Measurements from ENCODE around the gene ITPKB.
"Not testable (repeated sequence)": the region's sequence is repeated elsewhere in the genome, so short reads cannot be mapped to it uniquely, and the experiment has no call there.

Gene ITPKB

DNA sequence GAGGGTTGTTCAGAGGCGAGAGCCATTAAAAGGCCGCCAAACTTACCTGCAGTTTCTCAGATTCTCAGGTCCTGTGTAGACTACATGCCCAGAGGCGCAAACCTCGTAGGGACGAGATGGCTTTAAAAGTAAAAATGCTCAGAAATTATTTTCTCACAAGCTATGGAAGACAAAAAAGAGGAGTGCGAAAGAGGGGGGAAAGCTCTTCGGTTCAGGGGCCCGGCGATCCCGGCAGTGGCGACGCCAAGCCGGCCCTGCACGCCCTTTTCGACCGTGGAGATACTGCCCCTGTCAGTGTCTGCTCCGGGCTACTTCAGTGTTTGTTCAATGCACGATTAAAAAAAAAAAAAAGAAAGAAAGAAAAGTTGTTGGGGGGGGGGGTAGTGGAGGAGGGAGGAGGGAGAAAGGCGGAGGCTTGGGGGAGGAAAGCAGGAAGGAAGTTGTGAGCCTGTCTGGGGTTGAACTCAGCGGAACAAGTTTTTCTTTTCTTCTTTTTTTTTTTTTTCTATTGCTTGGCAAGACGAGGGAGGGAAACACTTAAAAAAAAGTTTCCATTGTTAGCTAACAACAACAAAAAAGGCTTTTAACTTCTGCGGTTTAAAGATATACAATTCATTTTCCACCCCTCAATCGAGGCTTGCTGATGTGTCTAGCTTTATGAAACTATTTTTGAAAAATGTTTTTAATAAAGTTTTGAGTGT lies at the start of gene ITPKB:
TSS of gene ITPKB (minus strand) at position 288 of the 701 bp plus-strand sequence. CDS start 1,824 bp downstream, outside the sequence.
- peak; percentile 34 for DNase-seq (ENCODE audit: low read depth)

DNA sequence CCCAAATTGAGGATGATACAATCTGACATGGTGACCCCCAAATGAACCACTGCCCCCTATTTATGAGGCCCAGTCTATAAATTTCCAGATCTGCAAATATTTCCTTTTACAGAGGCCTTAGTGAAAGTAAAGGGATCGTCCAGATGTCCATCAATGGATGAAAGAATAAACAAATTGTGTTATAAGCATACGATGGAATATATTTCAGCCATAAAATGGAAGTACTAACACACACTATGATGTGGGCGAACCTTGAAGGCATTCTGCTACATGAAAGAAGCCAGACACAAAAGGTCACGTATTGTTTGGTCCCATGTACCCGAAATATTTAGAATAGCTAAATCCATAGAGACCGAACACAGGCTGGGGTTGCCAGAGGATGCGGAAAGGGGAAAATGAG lies 48.6 kb upstream of the ITPKB start:
- no peak for DNase-seq (ENCODE audit: low read depth)

DNA sequence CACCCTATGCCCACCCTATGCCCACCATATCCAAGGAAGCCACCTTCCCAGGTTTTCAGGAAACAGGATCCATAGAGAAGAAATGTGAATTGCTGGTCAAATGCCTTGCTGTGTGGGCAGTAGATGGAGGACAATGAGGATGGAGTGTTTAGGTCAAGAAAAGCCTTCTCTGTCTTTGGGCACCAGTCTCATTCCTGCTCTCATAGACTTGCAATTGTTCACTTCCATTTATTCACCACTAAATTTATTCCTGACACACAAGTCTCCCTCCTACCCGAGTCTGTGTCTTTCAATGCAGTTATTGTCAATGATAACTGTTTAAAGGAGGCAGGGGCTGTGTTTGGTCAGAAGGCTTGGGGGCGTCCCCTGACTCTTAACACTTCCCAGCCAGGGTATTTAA lies 48.0 kb upstream of the ITPKB start:
- DNase-seq (ENCODE audit: low read depth) = no peak

DNA sequence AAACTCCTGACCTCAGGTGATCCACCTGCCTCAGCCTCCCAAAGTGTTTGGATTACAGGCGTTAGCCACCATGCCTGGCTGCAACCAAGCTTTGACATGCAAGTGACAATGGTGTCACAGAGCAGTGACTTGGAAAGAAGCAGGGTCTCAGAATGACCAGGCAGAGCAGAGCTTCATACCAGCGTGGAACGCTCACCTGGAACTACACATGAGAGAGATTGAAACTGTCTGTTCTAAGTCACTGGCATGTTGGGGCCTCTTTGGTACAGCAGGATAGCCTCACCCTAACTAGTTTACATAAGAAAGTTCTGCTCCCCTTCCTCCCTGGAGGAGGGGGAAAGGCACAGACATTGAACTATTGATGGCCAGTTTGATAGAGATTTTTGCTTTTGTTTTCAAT lies 47.5 kb upstream of the ITPKB start:
- no peak for DNase-seq (ENCODE audit: low read depth)

DNA sequence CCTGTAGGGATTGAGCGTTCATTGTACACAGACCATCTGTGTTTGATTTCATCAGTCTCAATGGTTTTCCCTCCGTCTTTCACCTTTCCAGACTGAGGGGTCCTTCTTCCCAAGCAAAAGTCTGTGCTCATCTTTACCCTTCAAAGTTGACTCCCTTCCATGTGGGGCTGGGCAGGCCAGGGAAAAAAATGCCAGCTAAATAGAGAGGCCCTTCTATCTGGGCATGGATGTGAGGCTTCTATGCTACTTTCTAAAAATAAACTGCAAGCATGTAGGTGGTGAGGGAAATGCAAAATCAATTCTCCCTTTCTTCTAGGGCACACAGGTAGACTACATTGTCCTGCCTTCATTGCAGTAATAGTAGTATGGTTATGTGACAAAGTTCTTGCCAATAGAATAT lies 46.7 kb upstream of the ITPKB start:
- DNase-seq (ENCODE audit: low read depth) = no peak

DNA sequence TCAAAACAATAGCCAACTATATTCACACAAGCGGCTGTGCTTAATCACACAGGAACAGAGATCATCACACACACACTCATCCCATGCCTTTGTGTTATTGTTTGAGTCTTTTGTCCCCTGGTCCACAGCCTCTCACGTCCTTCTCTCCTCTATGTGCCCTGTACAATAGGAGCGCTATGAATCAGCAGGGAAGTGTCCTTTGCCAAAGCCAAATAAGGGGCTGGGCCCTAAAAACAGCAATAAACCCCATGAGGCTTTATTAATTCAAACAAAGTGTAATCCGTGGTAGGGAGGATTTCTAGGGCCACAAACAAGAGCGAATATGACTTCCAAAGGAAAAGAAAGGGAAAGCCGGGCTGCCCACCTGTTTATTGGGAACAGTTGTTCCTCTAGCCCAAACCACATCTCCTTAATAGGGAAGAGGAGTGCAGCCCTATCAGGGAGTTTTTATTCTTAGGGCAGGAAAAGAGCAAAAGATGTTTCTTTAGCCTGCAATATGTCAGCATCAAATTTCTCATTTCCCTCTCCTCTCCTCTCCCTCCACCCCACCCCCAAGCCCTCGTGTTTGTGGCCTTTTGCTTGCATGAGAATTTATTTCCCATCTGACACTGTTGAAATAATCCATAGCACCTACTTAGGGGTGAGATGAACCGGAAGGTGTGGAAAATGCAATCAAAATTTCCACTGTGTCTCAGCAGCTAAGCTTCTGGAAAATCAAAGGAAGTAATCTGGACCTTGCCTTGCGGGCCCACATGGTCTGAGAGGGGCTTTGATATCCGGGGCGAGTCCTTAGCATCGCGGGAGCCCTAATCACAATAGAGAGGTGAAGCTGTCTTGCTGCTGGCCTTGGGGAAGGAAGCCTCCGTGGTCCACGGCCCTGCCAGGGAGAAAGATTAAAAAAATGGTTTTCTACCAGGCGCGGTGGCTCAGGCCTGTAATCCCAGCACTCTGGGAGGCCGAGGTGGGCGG lies 45.3 kb upstream of the ITPKB start:
- DNase-seq (ENCODE audit: low read depth) = no peak

DNA sequence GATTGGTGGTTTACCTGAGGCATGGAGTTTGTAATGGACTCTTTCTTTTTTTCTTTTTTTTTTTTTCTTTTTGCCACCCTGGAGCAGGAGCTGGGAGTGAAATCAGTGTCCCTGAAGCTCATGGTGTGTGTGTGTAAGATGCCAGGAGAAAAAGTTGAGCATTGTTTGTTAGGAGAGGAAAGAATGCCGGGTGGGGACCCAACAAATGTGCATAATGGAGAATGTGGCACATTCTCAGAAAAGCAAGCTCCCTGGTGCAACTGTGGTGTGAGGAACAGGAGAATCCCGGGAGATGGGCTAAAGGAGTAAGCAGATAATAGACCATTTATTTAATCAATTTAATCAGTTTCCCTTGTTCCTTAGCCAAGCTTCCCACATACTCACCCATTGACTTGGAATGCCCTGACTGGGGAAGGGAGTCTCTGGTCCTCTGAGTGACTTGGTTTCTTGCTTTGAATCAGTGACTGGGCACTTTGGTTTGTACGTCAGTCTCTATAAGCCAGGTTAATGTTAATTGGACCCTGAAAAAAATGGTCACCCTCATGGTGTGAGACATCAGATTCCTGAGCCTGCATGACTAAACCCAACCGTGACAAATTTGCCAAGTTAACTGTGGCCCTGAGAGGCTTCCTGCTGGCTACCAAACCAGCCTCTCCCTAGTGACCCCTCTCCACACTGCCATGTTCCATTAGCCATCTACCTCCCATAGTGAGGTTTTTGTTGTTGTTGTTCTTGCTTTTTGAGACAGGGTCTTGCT lies 43.9 kb upstream of the ITPKB start:
- DNase-seq (ENCODE audit: low read depth) = no peak

DNA sequence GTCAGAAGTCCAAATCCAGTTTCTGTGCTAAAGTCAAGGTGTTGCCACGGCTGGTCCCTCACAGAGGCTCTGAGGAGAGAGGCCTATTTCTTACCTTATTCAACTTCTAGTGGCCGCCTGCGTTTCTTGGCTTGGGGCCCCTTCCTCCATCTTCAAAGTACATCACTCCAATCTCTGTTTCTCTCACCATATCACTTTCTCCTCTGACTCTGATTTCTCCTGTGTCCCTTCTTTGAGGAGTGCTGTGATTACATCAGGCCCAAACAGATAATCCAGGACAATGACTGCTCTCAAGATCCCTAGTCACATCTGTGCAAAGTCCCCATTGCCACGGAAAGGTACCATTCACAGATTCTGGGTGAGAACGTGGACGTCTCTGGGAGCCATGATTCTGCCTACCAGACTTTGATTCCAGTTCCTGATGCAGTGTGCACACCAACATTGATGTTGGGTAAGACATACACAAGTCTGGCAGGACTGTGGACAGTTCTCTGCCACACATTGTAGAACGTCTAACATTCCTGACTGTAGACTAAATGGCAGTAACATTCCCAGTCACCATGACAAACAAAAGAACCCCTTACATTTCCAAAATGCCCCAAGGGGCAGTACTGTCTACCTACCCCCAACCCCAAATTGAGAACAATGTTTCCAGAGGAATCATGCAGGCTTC lies 43.0 kb upstream of the ITPKB start:
- no peak for DNase-seq (ENCODE audit: low read depth)

DNA sequence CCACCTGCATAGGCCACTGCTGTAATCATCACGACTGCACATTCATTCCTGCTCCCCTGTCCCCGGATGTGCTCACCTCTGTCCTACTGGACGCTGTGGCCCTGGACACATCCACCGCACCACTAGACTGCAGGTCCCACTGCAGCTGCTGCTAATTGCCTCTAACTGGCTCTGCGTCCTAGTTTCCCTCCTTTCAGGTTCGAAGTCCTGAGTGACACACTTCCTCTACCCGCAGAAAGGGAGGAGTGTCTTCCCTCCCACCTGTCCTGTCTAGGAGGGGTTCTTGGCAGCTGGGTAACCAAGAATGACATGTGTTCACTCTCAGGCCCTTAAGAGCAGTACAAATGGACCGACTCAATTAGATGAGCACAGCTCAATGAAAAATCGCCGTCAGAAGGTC lies 40.5 kb upstream of the ITPKB start:
- DNase-seq (ENCODE audit: low read depth) = no peak

DNA sequence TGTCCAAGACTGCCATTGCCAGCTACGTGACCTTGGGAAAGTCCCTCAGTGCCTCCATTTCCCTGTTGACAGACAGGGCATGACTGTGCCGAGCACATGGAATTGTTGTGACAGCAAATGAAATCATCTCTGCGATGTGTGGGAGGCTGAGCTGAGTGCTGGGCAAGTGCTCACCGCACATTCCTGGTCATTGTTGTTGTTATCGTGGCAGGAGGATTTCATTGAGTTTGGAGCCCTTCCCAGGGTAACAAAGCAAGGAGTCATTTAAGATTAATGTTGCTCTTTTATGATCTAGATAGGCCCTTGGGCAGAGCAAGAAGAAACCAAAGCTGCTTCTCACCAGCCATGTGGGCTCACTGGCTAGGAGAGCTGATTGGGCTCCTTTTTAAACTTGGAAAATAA lies 39.6 kb upstream of the ITPKB start:
- peak; percentile 91 for DNase-seq (ENCODE audit: low read depth)

DNA sequence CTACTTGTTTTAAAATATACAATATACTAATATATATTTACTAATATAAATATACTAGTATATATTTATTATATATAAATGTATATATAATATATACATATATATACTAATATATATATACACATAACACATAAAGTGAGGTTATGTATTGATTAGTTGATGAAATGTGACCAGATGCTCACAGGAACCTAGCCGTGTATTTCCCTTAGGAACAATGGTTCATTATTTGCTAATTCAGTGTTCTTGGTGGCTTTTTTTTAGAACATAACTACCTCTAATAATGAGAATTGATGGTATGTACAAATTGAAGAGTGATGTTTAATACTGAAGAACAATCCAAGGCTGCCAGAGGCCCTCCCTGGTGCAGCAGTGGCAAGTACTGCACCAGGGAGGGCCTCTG lies 37.9 kb upstream of the ITPKB start:
- no peak for DNase-seq (ENCODE audit: low read depth)

DNA sequence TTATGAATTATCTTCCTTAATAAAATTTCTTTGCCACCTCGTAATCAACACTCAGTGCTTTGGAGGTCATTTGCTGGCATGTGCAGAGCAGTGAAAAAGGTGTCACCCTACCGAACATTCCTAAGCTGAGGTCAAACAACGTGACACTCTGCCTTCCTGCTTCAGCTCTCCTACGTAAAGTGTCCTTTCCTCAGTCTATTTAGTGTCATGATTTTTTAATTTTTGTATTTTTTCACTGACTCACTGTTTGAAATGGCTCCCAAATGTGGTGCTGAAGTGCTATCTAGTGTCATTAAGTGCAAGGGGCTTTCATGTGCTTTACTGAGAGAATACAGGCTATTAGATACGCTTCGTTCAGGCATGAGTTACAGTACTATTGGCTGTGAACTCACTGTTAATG lies 37.0 kb upstream of the ITPKB start:
- DNase-seq (ENCODE audit: low read depth) = no peak

DNA sequence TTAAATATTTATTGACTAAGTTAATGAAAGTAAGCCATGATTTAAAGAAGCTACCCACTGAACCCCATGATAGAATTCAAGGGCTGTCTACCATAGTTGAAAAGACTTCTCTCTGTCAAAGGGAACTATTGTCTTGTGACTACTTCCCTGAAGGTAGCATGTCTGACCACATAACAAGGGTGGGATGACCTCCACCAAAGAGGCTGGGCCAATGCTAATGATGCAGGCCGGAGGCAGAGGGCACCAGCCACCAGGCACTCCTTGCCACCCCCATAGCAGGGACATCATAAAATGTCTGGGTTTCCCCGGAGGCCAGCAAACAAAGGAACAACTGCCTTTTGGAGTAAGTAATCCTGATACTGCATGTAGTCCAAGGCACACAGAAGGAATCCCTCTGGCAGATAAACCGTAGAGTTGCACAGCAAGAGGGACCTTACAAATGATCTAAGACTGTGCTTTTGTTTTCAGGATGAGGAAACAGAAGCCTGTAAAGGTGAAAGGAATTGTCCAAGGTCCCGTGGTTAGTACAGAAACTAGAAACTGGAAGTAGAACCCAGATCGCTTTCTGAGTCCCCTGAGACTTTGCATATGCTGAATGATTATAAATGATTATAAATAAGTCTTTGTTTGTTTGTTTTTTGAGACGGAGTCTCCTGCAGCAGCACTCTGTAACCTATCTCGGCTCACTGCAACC lies 33.5 kb upstream of the ITPKB start:
- no peak for DNase-seq (ENCODE audit: low read depth)

DNA sequence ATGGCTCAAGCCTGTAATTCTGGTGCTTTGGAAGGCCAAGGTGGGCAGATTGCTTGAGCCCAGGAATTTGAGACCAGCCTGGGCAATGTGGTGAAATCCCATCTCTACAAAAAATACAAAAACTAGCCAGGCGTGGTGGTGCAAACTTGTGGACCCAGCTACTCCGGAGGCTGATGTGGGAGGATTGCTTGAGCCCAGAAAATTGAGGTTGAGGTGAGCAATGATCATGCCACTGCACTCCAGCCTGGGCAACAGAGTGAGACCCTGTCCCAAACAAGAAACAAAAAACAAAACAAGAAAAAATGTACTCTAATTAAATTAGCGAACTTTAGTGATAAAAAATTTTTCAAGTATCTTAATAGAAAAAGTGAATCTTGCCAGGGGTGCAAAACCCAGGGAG lies 28.1 kb upstream of the ITPKB start:
- DNase-seq (ENCODE audit: low read depth) = not testable (repeated sequence)

DNA sequence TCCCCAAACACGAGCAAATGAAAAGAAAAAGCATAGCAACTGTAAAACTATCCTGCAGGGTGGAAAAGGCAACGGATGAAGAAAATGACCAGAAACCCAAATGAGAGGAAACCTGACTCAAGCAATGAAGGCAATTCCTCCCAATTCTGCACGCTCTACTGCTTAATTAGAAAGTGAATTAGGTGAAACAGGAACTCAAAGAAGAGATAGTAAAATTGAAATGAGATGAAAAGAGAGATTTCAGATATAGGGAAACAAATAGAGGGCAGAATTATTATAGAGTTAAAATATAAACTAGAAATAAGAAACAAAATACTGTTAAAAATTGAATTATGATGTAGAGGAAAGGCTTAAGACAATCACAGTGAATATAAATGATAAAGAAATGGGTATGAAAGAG lies 27.5 kb upstream of the ITPKB start:
- DNase-seq (ENCODE audit: low read depth) = no peak

DNA sequence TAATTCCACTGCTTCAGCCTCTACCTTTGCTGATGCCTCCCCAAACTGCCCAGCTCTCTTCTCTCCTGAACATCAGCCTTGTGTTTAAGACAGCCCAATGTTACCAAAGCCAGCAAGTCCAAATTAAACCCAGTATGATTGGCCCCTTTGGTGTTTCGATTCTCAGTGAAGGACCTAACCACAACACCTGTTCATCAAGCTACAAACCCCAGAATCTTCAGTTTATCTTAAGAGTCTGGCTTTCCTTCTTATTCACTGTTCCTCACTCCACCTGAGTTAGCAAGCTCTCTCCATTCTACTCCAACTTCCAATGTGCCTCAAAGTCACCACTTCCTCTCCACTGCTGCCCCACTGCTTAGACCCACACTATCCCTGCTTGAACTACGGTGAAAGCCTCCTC lies 25.5 kb upstream of the ITPKB start:
- no peak for DNase-seq (ENCODE audit: low read depth)

DNA sequence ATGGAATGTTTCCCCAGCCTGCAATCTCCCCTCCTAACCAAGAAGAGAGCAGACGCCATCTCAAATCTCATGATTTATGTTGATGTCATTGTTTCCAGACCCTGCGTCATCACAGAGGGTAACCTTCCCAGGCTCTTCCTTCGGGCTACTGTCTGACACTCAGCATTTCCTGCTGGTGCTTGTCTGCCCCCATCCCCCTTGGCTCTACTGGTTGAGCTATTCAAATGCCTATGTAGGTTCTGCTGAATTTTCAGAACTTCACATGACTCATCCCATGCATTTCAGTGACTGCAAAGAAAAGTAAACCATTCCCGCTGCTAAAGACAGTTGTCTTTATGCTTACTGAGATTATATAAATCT lies 24.8 kb upstream of the ITPKB start:
- DNase-seq (ENCODE audit: low read depth) = peak; percentile 83

DNA sequence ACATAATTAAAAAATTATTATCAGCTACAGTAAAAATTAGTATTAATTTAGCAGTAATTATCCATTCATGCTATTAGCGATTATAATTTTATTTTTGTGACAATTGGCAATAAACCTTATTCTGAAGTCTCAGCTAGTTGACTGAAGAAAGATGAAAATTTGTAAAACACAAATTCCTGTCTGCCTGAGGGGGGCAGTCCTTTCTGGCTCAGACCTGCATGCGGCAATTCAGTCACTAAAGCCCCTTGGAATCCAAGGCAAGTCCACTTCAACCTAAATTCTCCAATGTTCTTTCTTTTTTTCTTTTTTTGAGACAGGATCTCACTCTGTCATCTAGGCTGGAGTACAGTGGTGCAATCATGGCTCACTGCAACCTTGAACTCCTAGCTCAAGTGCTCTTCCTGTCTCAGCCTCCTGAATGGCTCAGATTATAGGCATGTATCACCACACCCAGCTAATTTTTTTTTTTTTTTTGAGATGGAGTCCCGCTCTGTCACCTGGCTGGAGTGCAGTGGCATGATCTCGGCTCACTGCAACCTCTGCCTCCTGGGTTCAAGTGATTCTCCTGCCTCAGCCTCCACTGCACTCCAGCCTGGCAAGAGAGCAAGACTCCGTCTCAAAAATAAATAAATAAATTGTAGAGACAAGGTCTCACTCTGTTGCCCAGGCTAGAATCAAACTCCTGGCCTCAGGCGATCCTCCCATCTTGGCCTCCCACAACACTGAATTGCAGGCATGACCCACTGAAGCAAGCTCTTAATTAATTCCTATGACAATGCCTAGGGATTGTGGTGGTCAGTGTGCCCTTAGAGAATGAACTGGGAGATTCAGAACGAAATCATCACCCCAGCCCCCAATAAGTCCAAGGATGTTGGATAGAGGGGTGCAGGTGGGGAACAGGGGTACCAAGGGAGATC lies 24.2 kb upstream of the ITPKB start:
- no peak for DNase-seq (ENCODE audit: low read depth)

DNA sequence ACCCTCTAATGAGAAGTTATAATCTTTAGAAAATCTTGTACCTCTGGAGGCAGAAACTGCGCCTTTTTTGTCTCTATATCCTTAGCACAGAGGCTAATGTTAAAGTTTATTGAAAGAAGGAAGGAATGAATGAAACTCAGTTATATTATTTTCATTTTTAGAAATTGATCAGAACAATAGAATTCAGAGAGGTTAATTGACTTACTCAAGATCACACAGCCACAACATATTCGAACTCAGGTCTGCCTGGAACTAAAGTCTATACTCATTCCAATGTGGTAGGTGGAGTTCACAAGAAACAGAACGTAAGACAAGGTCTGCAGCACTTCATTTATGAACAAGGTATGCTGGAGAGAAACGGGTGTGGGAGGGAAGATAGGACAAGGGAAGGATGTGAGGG lies 23.0 kb upstream of the ITPKB start:
- no peak for DNase-seq (ENCODE audit: low read depth)

DNA sequence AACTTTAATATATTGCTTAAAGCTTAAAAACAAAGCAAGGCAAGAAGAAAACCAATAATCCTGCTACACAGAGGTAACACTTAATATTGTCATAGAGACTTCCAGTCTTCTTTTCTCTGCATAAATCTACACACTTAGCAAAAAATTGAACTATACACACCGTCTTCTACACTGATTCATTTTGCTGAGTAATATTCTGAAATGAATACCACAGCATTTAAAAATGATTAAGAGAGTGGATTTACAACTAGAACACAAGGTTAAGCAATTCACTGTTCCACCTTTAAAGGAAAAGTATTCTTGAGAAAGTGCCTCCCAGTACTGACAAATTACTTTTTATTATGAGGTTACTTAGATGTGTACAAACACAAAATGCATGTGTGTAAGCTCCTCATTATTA lies 22.2 kb upstream of the ITPKB start:
- no peak for DNase-seq (ENCODE audit: low read depth)

All from non-pigmented ciliary epithelial cell (primary cell).